G401 (cell line): ENCODE measurements around the gene RPUSD3. TPM values are rescaled to one million over a fixed set of nuclear protein-coding genes. Genes with fewer than 3 reads are reported as not detected.

Source experiments
- DNase-seq: peaks from one replicate; pipeline ENCODE4 v3.0.0-alpha.2; 2015; ENCODE audit warnings: low spot score
- in situ Hi-C: cut with HindIII; loops from 2 replicates; pipeline ENCODE4 v1.10.0; 2016; ENCODE audit warnings: low sequenced_read_pairs, mixed read lengths
- total RNA-seq: library from RNA; depleted of rRNA; stranded (reverse); fragments of >200 nt; shearing (Covaris generic); gene quantifications from 2 replicates; pipeline ENCODE4 v1.2.3, GENCODE V29; 2014

Gene RPUSD3
- total RNA-seq, 1 experiment from 2014 or later = 82.7 TPM

- DNase-seq = peak; percentile 66
- in situ Hi-C loops = no loop called here
These were observed 34.0 kb downstream of the RPUSD3 start, which contains the start of gene TTLL3 for GRCh38 chr3:9809615-9810432. Gene TTLL3 (plus strand): TSS chr3:9810262. CDS start chr3:9810662, 400 bp downstream.

GRCh38 chr3:9809239-9809614 lies 34.6 kb downstream of the RPUSD3 start:
- in situ Hi-C loops = no loop called here
- DNase-seq = no peak

GRCh38 chr3:9808345-9809037 lies 35.3 kb downstream of the RPUSD3 start:
- DNase-seq = peak; percentile 27
- in situ Hi-C loops = no loop called here

GRCh38 chr3:9807981-9808344 lies 35.8 kb downstream of the RPUSD3 start:
- DNase-seq = no peak
- in situ Hi-C loops = no loop called here

GRCh38 chr3:9806688-9807589 lies 36.9 kb downstream of the RPUSD3 start:
- in situ Hi-C loops = no loop called here
- no peak for DNase-seq

- in situ Hi-C loops = no loop called here
These were observed 37.7 kb downstream of the RPUSD3 start for GRCh38 chr3:9806137-9806536.

GRCh38 chr3:9804996-9805395 lies 38.8 kb downstream of the RPUSD3 start:
- in situ Hi-C loops = no loop called here
- no peak for DNase-seq

More at GRCh38 chr3:9806137-9806536, 37.7 kb downstream of the RPUSD3 start:
- DNase-seq = no peak

- in situ Hi-C loops = no loop called here
- DNase-seq = no peak
These were observed 40.3 kb downstream of the RPUSD3 start for GRCh38 chr3:9803494-9803893.

- DNase-seq = no peak
- in situ Hi-C loops = no loop called here
These were observed 43.3 kb downstream of the RPUSD3 start for GRCh38 chr3:9800529-9800928.

GRCh38 chr3:9797196-9797945 lies 46.4 kb downstream of the RPUSD3 start:
- no peak for DNase-seq
- in situ Hi-C loops = no loop called here

- DNase-seq = no peak
- in situ Hi-C loops = no loop called here
These were observed 48.6 kb downstream of the RPUSD3 start for GRCh38 chr3:9795207-9795606.

GRCh38 chr3:9794400-9794799 lies 49.4 kb downstream of the RPUSD3 start:
- DNase-seq = no peak

GRCh38 chr3:9793161-9793781 lies 50.5 kb downstream of the RPUSD3 start:
- in situ Hi-C loops = no loop called here
- peak; percentile 25 for DNase-seq

More at GRCh38 chr3:9794400-9794799, 49.4 kb downstream of the RPUSD3 start:
- in situ Hi-C loops = no loop called here

GRCh38 chr3:9792405-9793160 lies 51.2 kb downstream of the RPUSD3 start, which contains the start of the genes ARPC4 and TADA3:
Gene ARPC4 (plus strand): TSS chr3:9793082. CDS start chr3:9793122, 40 bp downstream.
Gene TADA3 (minus strand): TSS chr3:9792473. CDS start chr3:9791466, 1,007 bp downstream.
- in situ Hi-C loops = no loop called here
- DNase-seq = peak; percentile 96

- no peak for DNase-seq
These were observed 51.9 kb downstream of the RPUSD3 start for GRCh38 chr3:9791790-9792404.

GRCh38 chr3:9791127-9791526 lies 52.7 kb downstream of the RPUSD3 start:
- in situ Hi-C loops = no loop called here

More at GRCh38 chr3:9791790-9792404, 51.9 kb downstream of the RPUSD3 start:
- in situ Hi-C loops = no loop called here

More at GRCh38 chr3:9791127-9791526, 52.7 kb downstream of the RPUSD3 start:
- no peak for DNase-seq
